ENCODE results near the gene DHX57. TPM values are rescaled to one million over a fixed set of nuclear protein-coding genes. Genes with fewer than 3 reads are reported as not detected.

DHX57 gene, protein sequence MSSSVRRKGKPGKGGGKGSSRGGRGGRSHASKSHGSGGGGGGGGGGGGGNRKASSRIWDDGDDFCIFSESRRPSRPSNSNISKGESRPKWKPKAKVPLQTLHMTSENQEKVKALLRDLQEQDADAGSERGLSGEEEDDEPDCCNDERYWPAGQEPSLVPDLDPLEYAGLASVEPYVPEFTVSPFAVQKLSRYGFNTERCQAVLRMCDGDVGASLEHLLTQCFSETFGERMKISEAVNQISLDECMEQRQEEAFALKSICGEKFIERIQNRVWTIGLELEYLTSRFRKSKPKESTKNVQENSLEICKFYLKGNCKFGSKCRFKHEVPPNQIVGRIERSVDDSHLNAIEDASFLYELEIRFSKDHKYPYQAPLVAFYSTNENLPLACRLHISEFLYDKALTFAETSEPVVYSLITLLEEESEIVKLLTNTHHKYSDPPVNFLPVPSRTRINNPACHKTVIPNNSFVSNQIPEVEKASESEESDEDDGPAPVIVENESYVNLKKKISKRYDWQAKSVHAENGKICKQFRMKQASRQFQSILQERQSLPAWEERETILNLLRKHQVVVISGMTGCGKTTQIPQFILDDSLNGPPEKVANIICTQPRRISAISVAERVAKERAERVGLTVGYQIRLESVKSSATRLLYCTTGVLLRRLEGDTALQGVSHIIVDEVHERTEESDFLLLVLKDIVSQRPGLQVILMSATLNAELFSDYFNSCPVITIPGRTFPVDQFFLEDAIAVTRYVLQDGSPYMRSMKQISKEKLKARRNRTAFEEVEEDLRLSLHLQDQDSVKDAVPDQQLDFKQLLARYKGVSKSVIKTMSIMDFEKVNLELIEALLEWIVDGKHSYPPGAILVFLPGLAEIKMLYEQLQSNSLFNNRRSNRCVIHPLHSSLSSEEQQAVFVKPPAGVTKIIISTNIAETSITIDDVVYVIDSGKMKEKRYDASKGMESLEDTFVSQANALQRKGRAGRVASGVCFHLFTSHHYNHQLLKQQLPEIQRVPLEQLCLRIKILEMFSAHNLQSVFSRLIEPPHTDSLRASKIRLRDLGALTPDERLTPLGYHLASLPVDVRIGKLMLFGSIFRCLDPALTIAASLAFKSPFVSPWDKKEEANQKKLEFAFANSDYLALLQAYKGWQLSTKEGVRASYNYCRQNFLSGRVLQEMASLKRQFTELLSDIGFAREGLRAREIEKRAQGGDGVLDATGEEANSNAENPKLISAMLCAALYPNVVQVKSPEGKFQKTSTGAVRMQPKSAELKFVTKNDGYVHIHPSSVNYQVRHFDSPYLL (N-terminal part only)
- 10 to 100 TPM; 28.0 to 38.4 (median 34.9) TPM for polyA plus RNA-seq (ENCODE audit: insufficient read length in 4 of 4)

DNA sequence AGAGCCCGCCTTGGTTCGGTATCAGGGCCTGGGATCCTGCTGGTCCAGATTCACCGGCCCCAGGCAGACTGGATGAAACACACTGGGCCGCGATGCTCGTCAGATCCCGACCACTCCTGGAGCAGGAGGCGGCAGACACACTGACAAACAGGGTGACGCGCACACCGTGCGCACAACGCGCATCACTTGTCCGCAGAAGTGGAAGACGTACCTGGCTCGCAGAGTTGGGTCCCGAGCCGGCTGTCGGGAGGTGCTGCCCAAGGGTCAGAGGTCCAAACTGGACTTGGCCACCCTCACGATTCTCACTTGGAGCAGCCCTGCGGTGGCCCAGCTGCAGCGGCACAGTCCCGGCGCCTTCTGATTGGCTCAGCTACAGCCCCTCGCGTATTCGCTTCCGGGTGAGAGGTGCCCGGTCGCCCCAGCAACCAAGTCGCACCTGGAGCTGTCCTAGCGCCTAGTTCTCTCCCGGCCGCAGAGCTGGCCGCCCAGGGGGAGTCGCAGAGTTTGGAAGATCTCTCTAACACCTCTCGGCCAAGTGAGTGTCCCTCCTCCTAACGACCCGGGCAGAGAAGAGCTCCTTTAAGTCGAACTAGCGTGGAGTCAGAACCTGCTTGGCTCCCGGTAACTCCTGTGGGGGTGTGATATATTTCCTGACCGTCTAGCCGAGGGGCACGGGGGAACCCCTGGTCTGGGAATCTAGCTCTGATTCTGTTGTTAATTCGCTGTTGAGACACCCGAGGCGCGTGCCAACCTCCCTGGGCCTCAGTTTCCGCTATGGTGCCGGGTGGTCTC, at the start of gene DHX57, which contains the start of gene MORN2:
Gene DHX57, minus strand, starts transcription at position 359 of the 792 bp plus-strand sequence. CDS start 7,529 bp downstream, outside the sequence.
Gene MORN2, plus strand, starts transcription at position 401 of the 792 bp plus-strand sequence.
- peak; percentile 72 to 80 (median 77) for DNase-seq (ENCODE audit: low read depth in 4 of 4, low spot score in 3 of 4)

DNA sequence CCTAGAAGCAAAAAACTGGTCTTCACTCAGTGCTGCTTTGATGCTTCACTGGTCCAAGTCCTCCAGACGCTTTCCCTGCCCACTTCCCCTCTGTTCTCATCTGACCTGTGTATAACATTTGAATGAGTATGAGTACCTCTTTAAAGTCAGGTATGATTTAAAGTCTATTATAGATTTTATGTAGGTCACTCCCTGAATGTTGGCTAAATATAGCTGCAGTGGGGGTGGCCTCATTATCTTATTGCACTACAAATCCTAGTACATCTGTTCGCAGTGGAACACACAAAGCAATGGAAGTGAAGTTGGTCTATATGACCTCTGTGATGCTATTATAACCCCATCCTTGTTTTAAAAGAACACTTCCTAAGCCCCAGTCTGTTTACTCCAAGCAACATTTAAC, 47.2 kb upstream of the DHX57 start:
- DNase-seq (ENCODE audit: low read depth in 4 of 4, low spot score in 3 of 4) = no peak

DNA sequence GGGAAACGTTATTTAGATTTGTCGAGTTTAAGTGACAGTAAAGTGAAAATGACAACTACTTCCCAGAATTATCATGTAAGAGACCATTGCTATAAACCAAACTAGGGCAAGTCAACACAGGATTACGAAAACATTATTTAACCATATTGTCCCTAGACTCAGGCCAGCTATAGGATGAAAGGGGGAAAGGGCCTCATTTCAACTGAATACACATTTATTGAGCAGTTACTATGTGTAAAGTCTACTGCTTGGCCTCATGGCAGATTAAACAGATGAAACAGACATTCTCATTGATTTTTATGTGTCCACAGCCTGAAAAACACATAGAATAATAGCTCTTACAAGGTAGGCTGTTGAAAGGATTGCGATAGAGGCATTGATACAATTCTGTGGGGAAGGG, 46.7 kb upstream of the DHX57 start:
- no peak for DNase-seq (ENCODE audit: low read depth in 4 of 4, low spot score in 3 of 4)

DNA sequence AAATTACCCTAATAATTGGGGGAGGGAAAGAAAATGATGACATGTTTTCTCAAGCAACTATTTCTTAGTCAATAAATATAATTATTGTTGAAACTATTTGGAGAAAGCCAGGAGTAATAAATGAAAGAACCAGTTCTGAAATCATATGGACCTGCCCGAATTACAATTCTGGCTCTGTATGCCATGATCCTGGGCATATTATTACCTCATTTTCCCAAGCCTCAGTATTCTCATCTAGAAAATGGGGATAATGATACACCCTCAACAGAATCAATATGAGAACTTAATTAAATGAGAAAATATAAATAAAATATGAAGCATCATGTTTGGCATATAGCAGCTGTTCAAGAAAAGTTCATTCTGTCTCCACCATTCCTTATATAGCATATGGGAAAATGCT, 36.9 kb upstream of the DHX57 start:
- DNase-seq (ENCODE audit: low read depth in 4 of 4, low spot score in 3 of 4) = no peak

DNA sequence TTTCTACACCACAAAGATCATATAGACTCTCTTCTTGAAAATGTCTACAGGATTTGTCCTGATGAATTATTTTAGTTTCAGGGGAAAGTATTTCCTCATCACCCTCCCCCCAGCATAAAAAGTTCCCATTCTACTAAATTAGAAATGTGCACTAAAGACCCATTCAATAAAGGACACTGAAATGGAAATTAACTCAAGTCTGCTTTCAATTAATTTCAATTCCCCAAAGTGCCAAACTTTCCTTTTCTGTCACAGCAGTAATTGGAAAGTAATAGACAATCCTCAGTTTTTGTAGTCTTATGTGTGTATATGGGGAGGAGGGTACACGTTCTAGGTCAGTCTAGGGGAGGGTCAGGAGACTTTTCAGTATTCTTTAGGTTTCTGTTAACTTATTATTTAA, 35.5 kb upstream of the DHX57 start:
- DNase-seq (ENCODE audit: low read depth in 4 of 4, low spot score in 3 of 4) = no peak

DNA sequence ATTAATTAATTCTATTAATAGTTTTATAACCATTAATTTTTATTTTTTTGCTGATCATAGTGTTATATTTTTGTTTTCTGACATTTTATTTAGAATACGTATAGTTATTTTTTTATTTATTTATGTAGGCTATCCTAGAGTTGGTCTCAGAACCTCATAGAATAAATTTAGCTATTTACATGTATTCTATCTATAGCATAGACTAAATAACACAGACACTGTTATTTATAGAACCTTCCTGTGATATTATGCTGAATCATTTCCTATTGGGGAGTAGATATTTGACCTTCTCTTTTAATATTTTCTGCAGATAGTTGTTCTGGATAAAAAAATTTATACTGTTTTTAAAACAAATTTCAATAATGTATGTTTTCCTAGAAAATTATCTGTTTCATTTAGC, 34.1 kb upstream of the DHX57 start:
- DNase-seq (ENCODE audit: low read depth in 4 of 4, low spot score in 3 of 4) = no peak

DNA sequence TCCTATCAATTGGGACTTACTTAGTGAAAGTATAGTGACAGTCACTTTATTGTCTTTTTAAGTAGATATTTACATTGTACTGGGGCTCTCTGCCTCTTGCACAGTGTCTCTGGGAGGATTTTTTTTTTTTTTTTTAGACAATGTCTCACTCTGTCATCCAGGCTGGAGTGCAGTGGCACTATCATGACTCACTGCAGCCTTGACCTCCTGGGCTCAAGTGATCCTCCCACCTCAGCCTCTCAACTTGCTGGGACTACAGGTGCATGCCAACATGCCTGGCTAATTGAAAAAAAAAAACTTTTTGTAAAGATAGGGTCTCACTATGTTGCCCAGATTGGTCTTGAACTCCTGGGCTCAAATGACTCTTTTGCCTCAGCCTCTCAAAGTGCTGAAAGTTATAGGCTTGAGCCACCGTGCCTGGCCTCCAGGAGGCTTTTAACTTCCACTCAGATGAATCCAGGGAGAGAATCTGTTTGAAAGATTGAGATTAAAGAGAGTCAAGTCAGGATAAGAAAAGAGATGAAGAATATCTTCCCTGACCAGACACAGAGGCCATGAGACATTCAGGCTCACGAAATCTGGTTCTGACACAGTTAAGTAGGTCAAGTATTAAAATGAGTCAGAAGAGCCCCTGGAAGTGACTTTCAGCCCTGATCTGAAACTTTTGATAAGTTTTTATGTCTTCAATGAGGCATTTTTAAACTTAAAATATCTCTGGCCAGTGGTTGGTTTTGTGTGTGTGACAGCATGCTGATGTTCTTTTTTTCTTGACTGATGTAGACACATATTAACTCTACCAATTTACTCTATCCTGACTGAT, 32.2 kb upstream of the DHX57 start:
- no peak for DNase-seq (ENCODE audit: low read depth in 4 of 4, low spot score in 3 of 4)

DNA sequence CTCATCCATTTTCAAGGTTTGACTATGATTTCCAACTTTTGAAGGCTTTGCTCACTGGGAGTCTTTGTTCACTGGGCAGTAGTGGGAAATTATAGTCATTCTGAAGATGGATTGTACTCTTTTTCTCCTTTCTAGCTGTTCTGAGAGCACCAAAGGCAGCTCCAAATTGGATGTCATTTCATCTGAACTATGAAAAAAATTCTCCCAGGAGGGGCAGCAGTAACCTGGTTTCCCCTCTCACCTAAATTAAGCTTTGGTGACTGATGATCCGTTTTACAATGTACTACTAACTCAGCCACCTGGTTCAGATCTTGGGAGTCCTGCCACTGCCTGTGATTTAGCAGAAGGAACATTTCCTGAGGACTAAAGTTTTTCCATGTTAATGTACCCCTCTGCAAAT, 31.5 kb upstream of the DHX57 start:
- no peak for DNase-seq (ENCODE audit: low read depth in 4 of 4, low spot score in 3 of 4)

DNA sequence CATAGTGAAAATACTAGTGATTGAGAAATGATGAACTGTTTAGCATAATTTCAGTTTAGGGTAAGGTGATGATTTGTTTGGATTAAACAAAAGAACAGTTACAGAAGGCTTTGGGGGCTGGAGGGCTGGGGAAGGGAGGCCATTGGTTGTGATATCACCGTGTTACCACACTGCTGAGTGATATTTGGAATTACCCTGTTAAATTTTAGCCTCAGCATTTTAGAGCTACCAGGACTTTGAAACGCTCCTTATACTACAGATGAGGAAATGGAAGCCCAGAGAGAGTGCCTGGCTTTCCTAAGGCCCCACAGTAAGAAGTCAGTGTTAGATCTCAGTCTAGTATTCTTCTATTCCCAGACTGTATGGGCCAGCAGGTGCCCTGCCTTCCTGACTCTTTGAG, 29.5 kb upstream of the DHX57 start:
- no peak for DNase-seq (ENCODE audit: low read depth in 4 of 4, low spot score in 3 of 4)

DNA sequence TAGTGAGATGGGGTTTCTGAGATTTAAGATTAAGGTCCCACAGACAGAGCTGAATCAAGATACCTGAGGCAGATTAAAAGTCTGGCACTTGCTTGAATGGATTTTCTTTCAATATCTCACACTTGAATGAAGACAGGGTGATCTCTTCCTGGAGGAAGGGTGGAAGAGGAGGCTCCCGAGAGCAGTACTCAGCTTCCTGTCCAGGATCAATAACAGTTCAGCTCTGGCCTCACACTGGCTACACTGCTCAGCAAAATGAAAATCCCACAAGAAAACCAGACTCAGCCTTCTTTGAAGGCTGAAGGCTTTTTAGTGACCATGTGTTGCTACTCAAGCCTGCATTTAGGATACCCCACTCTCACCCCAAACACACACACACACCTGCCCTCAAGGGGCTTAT, 25.0 kb upstream of the DHX57 start:
- no peak for DNase-seq (ENCODE audit: low read depth in 4 of 4, low spot score in 3 of 4)

DNA sequence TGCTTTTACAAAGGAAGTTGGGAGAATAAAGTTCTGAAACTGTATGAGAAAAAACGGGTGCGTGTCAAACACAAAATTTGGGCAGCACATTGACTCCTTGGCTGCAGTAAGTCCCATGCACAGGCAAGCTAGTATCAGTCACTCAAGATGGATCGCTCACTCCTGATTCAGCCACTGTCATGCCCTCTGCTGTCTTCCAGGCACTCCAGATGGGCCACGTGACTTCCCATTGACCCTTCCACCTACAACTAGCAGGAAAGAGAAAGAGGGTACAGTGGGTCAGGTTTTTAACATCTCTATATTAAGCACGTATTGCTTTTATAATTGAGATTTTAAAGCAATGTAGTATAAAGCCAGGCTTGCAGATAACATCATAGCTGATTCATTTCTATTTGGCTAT, 22.5 kb upstream of the DHX57 start:
- DNase-seq (ENCODE audit: low read depth in 4 of 4, low spot score in 3 of 4) = no peak

DNA sequence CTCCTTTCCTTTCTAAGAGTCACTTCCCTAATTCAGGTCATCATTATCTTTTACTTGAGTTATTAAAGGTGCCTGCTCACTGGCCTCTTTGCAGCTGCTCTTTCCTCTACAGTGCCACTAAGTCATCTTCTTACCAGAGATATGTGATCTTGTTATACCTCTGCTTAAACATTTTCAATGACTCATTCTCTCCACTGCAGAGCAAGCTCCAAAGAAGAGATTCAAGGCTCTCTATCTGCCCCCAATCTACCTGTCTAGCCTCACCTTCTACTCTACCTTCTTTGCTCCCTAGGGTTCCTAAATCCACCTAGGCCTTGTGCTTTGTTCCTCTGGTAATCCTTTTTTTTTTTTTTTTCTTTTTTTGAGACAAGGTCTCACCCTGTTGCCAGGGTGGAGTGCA, 17.1 kb upstream of the DHX57 start:
- DNase-seq (ENCODE audit: low read depth in 4 of 4, low spot score in 3 of 4) = no peak

DNA sequence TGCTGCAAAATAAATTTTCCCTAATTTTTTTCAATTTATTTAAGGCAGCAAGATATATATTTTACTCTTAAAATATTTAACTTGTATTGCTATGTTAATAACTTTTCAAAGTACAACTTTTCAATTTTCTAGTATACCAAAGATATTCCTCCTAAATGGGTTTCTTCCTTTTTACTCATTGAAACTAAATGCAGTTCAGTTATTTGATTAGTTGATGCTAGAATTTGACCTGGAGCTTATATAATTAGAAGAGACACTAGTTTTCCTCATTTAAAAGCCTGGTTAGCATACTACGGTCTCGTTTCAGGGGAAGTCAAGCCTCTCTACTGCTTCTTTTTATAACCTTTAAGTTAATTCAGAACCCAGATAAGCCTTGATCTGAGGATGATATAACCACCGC, 13.8 kb upstream of the DHX57 start, which contains the start of gene ARHGEF33:
Gene ARHGEF33, plus strand, starts transcription at position 301 of the 400 bp plus-strand sequence. CDS start 29,573 bp downstream, outside the sequence.
- no peak for DNase-seq (ENCODE audit: low read depth in 4 of 4, low spot score in 3 of 4)

DNA sequence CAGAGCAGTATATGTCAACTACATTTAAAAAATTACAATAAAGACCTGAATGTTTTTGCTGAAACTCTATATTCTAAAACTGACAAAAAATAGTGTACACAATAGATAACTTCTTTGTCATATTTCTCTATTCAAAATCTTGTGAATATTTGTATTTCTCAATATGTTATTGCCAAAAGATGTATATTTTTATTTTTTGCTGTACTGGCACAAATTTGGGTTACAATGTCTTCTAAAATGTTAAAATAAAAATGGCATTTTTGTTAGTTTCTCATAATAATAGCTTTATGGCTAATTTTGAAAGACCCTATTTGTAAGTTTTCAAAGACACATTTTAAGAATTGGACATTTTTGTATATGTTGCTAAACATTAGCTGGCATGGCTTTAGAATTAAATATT, 13.3 kb upstream of the DHX57 start:
- DNase-seq (ENCODE audit: low read depth in 4 of 4, low spot score in 3 of 4) = no peak

DNA sequence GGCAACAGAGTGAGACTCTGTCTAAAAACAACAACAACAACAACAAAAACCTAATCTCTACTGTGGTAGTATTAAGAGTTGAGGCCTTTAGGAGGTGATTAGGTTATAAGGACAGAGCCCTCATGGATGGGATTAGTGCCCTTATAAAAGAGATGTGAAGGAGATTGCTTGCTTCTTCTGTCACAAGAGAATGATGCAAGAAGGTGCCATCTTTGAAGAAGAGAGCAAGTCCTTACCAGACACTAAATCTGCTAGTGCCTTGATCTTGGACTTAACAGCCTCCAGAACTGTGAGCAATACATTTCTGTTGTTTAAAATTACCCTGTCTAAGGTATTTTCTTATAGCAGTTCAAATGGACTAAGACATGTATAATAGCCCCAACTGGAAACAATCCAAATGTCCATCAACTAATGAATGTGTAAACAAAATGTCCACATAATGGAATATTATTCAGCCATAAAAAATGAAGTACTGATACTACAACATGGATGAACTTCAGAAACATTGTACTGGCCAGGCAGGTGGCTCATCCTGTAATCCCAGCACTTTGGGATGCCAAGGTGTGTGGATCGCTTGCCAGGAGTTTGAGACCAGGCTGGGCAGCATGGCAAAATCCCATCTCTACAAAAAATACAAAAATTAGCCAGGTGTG, 12.3 kb upstream of the DHX57 start:
- no peak for DNase-seq (ENCODE audit: low read depth in 4 of 4, low spot score in 3 of 4)

DNA sequence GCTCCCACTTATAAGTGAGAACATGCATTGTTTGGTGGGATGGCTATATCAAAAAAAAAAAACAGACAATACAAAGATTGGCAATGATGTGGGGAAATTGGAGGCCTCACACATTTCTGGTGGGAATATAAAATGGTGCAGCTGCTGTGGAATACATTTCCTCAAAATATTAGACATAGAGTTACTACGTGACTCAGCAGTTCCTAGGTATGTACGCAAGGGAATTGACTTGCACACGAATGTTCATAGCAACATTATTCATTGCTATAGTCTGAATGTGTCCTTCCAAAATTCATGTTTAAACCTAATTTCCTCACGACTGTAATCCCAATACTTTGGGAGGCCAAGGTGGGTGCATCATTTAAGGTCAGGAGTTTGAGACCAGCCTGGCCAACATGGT, 11.6 kb upstream of the DHX57 start:
- DNase-seq (ENCODE audit: low read depth in 4 of 4, low spot score in 3 of 4) = no peak

DNA sequence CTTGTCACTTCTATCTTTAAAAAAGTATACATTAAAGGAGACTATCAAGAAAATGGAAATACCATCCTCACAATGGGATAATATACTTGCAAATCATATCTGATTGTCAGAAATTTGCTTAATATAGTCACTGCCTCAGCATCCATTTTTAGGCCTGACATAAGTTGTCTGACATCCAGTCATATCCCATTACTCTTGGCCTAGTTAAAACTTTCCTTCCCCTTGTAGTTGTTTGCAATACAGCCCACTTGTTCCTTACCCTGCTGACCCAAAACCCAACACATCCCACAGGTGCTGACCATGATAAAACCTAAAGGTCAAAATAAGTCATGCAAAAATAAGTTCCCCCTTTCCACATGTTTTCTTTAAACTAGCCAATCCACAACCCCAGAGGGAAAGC, 10.3 kb upstream of the DHX57 start:
- no peak for DNase-seq (ENCODE audit: low read depth in 4 of 4, low spot score in 3 of 4)

DNA sequence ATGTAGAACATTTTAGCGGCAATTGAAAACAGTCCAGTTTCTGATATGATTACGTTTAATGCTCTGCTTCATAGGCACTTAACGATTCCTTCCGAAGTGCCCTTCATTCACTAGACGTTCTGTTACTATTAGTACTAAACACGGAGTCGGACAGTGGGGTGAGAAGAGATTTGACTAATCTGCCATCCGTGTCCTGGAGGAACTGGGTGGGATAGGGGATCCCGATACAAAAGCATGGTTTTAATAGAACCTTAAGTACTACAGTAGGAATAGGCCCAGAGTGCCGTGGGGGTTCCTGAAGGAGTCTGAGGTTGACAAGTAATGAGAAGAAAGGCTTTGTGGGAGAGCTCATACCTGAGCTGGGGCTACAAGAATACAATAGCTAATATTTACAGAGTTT, 673 bp upstream of the DHX57 start:
- DNase-seq (ENCODE audit: low read depth in 4 of 4, low spot score in 3 of 4) = no peak

DNA sequence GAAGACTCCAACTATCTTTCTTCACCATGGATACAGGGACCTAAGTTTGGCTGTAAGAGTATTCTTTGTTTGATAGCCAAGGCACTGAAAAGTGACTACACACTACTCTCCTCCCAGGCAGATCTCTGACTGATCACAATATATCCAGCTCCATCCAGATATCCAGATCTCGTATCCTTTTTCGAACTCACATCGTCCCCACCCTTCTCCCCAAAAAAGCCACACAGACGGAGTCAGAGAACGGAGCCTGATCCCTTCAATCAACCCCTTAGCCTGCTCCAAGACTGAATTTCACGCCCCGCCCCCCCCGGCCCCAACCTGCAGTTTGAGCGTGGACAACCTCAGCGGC, 533 bp downstream of the DHX57 start:
- DNase-seq (ENCODE audit: low read depth in 4 of 4, low spot score in 3 of 4) = peak in 2 of 4 donors; percentile 1 to 11
